Smooth muscle cell of the brain vasculature (primary cell): Measurements from ENCODE around the gene LRRC45.

ENCODE experiments used
- DNase-seq: peaks from one replicate; pipeline ENCODE4 v3.0.0-alpha.2; 2012; ENCODE audit warnings: low read depth, low spot score

LRRC45 gene

DNA sequence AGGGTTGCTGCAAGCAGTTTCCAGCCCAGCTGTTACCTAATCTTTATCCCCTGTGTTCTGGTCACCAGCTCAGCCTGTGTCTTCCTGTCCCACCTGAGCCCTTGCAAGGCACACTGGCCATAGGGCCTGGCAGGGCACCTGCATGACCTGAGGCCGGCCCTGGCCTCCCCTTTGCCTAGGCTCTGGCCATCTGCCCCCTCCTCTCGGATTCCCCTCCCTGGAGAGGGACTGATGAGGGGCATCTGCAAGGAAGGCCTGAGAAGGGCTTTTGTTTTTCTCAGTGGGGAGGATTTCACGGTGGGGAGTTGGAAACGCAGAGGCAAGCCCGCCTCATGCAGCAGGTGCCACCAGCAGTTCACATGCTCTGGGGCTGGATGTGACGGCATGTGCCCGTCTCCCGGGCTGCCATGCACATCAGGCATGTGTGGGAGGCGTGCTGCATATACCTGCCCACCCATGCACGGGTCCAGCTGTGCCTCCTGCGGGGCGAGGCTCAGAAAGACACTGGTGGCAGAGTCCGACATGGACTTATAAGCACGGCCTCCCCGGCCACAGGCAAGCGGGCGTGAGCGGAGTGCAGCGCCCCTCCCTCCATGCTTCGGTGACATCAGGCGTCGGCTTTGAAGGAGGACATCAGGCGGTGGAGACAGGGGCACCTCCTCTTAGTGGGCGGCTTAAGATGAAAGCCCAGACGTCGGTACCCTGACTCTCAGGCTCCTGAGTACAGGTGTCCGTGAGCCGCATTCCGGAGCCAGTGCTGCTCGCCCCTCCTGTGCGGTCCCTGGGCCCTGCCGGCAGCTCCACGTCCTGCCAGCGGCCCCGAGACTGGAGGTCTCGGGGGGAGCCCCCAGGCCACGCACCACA is 29.1 kb upstream of the LRRC45 start:
- DNase-seq: no peak

DNA sequence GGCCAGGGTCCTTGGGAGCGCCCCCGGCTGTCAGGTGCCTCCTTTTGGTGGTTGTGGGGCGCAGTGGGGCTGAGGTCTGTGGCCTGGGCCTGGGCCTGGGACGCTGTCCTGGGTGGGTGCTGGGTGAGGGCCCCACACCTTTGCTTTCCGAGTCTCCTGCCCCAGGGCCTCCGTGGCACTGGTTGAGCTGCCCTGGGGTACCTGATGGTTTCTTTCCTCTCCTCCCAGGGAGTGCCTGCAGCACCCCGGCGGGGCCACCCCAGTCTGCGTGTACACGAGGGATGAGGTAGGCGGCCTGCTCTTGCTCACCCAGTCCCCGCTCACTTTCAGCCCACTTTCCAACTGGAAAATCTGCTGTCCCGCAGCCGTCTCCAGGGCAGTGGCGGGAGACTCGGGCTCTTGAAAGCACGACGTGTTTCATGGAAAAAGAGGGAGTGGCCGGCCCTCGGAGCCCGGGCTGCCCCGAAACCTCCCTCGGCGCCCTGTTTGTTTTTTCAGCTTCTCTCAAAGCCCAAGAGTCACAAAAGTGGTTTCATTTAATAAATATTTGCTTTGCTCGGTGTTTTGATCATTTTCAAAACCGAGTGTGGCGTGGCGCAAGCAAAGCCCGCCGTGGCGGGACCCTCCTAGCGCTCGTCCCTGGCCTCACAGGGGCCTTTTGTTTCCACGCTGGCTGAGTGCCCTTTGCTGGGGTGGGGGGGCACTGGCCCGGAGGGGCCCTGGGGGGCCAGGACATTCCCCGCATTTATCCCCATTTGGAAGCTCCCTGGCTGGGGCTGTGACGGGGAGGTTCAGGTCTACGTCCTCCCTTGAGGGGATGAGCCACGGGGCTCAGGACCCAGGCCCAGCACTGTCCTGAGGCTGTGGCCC is 28.3 kb upstream of the LRRC45 start:
- DNase-seq: peak; percentile 28

DNA sequence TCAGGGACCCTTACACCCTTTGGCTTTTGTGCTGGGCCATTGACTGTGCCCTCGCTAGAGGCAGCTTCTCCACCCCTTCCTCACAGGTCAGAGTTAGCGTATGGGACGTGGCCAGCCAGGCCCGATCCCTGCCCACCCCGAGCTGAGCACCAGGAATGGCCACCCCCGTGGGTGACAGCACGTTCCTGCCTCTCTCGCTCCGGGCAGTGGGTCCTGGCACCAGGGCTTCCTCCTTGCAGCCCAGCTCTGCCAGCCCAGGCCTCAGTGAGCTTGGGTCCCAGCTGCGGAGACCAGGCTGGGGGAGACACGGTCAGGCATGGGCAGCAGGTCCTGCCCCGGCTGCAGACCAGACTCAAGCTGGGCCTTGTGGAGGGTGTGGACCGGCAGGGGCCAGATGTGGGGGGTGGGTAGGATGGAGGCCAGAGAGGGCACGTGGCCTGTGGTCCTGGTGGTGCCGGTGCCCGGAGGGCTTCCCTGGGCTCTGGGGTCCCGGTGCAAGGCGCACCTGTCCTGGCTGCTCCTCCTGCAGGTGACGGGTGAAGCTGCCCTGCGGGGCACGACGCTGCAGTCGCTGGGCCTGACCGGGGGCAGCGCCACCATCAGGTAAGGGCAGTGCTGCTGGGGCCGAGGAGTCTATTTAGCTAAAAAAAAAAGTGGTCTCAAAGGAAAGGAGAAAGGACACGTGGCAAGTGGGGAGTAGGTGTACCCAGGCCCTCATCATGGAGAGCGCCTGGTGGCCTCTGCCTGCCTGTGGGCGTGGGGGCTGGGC is 27.5 kb upstream of the LRRC45 start:
- DNase-seq: no peak

GRCh38 chr17:81996232-81996756 is 26.8 kb upstream of the LRRC45 start:
- no peak for DNase-seq

GRCh38 chr17:81996757-81997441 is 26.2 kb upstream of the LRRC45 start:
- no peak for DNase-seq

- DNase-seq: no peak
Measured at GRCh38 chr17:81998212-81998611, 24.9 kb upstream of the LRRC45 start.

DNA sequence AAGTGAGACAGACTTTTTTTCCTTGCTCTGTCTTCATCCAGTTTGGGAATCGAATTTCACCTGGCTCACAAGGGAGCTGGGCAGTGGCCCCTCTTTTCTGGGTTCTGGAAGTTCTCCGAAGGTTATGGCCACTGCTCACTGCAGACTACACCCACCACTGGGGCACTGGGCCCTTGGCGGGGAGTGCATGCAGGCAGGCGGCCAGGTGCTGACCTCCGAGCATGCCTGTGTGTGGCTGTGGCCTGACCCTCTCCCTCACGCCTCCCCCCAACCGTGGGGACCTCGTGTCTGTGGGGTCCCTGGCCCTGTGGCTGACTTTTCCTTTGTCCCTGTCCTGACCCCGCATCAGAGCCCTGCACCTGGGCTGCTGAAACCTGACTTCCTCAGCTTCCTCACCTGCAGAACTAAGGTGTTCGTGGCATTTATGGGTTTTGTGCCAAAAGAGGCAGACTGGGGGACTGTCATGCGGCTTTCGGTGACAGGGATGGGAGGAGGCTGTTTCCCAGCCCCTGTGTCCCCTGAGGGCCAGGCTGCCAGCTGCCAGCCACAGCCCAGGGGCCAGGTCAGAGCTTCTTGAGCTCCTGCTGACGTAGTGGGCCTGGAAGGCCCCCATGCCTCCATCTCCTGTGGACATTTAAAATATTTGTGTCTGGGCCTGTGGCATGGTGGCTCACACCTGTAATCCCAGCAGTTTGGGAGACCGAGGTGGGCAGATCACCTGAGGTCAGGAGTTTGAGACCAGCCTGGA is 24.2 kb upstream of the LRRC45 start:
- DNase-seq: no peak

- no peak for DNase-seq
Measured at GRCh38 chr17:81999587-81999975, 23.5 kb upstream of the LRRC45 start.

DNA sequence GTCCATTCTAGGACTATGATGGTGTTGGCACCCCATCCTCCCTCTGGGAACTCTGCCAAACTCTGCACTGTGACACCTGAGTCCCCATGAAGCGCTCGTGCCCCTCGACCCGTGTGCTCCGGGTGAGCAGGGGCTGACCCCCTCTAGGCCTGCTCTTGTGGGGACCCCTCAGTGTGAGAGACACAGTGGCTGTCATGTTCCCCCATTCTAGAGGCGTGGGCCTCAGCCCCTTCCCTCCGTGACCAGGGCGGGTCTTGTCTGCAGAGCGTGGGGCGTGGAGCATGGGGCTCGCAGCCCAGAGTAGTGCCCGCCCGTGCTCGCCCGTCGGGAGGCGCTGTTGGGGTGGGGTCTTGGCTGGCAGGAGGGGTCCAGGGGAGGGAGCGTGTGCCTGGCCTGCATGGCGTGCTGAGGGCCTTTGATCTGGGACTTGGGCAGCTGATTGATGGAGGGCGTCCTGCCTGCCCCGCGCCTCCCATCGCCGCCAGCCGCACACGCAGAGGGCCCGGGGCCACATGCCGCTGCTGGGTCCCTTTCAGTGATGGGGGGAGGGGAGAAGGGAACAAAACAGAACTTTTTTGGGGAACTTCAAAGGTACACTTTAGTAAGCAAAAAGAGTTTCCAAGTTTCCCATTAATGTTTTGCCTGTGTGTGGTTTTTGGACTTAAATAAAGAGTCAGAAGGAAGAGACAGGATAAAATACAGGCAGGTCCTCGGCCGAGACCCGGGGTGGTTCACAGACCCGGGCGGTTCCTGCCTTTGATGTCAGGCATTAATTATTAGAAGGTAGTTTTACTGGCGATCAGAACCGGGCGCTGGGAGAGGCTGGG is 22.9 kb upstream of the LRRC45 start:
- DNase-seq: no peak

DNA sequence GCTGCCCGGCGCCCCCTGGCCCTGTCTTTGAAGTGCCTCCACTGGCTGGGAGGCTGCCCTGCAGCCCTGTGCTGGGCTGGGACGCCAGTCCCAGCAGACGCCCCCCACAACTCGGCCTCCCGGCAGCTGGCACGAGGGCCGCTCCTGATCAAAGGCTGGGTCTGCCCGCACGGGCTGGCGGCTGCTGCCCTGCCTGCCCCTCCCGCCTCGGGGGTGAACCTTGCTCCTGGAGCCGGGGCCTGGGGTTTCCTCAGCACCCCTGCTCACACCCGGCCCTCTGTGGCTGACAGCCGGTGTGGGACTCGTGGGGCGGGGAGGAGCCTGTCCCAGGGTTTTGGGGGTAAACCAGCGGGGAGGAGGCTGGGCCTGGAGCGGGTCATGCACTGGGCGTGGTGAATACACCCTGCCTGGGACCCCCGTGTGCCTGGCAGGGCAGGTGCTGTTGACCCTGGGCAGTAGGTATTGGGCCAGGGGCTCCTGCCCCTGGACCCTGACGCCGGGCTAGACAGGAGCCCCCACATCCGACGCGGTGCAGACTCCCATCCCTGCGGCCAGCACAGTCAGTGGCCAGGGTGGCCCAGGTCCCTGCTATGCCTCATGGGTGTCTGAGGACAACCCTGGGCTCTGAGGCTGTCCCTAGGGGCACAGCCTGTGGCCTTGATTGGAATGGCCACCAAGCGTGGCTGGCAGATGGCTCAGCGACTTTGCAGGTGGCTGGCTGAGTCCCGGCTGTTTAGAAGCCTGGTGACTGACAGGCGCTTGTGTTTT is 22.1 kb upstream of the LRRC45 start:
- DNase-seq: no peak

DNA sequence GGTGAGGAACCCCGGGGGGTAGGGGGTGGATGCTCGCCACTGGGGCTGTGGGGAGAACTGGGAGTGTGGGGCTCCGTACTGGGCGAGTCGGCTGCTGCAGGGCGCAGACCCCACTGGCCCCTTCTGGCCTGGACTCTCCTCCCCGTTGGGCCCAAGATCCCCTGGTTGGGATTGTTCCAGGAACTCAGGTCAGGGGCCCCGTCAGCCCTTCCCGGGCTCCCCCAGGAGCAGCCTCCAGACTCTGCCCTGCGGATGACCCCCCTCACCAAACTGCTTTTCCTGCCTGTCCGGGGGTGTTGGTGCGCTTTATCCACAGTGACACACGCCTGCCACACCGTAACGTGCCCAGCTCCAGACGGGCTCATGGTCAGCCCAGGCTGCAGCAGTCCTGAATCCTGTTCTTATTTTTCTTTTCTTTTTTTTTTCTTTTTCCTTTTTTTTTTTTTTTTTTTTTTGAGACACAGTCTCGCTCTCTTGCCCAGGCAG is 21.5 kb upstream of the LRRC45 start:
- DNase-seq: no peak

GRCh38 chr17:82003411-82004381 is 19.4 kb upstream of the LRRC45 start:
- peak; percentile 67 for DNase-seq

- DNase-seq: no peak
Measured at GRCh38 chr17:82004517-82005455, 18.3 kb upstream of the LRRC45 start.

DNA sequence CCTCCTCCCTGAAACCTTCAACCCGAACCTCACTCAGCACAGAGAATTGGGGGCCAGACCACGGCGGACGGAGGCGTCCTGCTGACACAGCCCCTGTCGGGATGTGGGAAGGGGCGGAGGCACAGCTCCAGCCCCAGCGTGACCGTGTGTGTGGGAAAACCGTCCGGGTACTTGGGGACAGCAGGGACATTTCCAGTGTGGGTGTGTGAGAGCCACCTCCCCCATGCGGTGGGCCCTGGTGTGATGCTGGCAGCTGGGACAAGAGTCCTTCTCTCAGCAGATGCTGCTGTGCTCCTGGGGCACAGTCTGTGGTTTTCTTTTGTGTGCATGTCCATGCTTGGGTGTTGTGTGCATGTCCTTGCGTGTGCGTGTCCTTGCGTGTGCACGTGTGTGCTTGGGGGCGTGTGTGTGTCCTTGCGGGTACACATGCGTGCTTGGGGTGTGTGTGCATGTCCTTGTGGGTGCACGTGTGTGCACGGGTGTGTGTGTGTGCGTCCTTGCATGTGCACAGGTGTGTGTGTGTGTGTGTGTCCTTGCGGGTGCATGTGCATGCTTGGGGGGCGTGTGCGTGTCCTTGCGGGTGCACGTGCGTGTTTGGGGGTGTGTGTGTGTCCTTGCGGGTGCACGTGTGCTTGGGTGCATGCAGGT is 17.3 kb upstream of the LRRC45 start:
- DNase-seq: no peak

- DNase-seq: no peak
Measured at GRCh38 chr17:82006468-82007227, 16.5 kb upstream of the LRRC45 start.
